Omental fat pad (tissue), 4 donors: ENCODE results near the gene ZNF124. TPM values are rescaled to one million over a fixed set of nuclear protein-coding genes. Genes with fewer than 3 reads are reported as not detected.
A peak's percentile ranks its signal among the peaks of the same experiment; 100 is the strongest.

Source experiments
- ATAC-seq: fragments of 150-250 bp; one replicate; pipeline ENCODE4 v1.9.1; 2016; ENCODE audit warnings: mild to moderate bottlenecking, moderate library complexity; ENCODE audit not compliant: low FRiP score
- DNase-seq: peaks from one replicate; pipeline ENCODE4 v3.0.0-alpha.2; 2019; ENCODE audit warnings: low spot score
- CTCF ChIP-seq, 3 donors: fragments of 450-650 bp; IDR thresholded peaks; one replicate each; pipeline ENCODE4 v1.5.1; 2016 to 2017; ENCODE audit warnings: antibody characterized with exemption in 3 of 3, mild to moderate bottlenecking in 3 of 3, moderate library complexity in 2 of 3
- total RNA-seq, 4 donors: library from RNA; depleted of rRNA; stranded (reverse); fragments of >200 nt; gene quantifications; one replicate each; pipeline ENCODE4 v1.1.0, GENCODE V29; 2016

The ZNF124 gene
- total RNA-seq, 4 donors from 2014 or later = 18.6 to 40.5 (median 24.0) TPM

DNA sequence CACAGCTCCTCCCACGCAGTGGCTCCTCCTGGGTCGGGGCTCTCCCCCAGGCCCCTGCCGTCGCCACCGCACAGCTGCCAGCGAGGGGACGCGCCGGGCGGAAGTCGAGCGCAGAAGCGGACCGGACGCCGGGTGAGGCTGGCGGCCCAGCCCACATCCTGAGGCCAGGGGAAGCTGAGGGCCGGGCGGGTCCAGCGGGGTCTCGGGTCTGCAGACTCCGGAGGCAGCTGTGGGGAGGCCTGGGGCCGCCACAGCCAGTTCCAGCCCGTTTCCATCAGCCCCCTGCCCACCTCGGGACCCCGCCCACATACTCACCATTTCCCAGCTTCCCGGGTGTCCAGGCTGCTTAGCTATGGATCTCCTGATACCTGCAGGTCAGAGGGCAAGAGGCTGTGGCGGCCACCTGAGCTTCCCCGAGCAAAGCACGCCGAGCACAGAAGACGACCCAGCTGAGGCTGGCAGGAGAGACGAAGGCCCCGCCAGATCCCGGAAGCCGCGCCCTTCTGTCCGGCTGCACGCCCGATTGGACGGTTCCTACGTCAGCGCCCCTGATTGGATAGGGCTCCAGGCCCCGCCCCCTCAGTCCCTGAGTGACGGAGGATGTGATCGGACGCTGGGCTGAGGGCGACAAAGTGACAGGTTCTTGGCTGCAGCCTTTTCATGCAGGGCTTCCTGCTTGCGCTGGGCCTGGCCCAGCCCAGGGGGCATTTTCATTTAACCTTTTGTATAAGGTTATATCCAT is 38.7 kb upstream of the ZNF124 start:
- ATAC-seq (peak; percentile 99), DNase-seq (peak; percentile 97)
- TF ChIP-seq CTCF (IDR thresholded peaks at IDR 0.05) = no peak

DNA sequence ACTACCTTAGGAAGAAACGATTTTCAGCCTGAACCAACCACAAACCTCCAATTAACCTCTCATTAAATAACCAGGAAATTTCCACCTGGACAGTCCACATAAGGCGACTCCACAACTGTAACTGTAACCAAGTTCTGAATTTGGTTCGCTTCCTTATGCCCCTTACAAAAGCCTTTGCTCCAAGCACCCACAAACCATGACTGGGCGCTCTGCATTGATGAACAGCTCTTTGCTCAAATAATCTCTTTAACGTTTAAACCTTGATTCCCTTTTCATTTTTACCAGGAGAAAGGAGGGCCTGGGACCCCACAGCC is 38.2 kb upstream of the ZNF124 start:
- no peak for TF ChIP-seq CTCF (IDR thresholded peaks at IDR 0.05)
- DNase-seq (no peak), ATAC-seq (no peak)

- no peak for TF ChIP-seq CTCF (IDR thresholded peaks at IDR 0.05)
- no peak for ATAC-seq
- no peak for DNase-seq
Observed at GRCh38 chr1:247209396-247209795, 37.6 kb upstream of the ZNF124 start.

DNA sequence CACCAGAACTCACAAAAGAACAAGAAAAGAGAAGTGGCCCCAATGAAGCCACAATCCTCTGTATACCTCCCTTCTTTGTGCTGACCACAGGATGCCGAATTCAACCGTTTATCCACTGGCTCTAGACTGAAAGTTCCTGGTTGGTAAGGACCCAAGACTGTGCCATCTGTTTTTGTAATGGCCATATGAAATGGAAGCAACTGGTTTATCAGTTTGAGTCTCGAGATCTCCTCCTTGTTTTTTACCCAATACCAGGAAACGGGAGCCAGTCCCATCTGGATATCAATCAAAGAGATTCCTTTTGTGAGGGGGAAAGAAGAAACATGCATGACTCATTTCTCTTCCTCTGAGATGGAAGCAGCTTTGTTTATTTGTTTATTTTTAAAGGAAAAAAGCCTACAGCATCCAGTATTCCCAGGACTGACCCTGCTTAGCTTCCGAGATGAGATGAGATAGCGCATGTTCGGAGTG is 32.4 kb upstream of the ZNF124 start:
- no peak for DNase-seq
- no peak for TF ChIP-seq CTCF (IDR thresholded peaks at IDR 0.05)
- ATAC-seq = no peak

- TF ChIP-seq CTCF (IDR thresholded peaks at IDR 0.05) = no peak
- ATAC-seq (no peak), DNase-seq (no peak)
Observed at GRCh38 chr1:247198781-247199180, 27.0 kb upstream of the ZNF124 start.

GRCh38 chr1:247193958-247194357 is 22.1 kb upstream of the ZNF124 start:
- TF ChIP-seq CTCF (IDR thresholded peaks at IDR 0.05) = no peak
- no peak for DNase-seq
- ATAC-seq = no peak
